IMR-90 (cell line): ENCODE measurements around the gene FSTL5. TPM values are rescaled to one million over a fixed set of nuclear protein-coding genes. Genes with fewer than 3 reads are reported as not detected.

Experiments
- ATAC-seq: fragments of 200-7000 bp; cut with Tn5 transposase; 2 replicates; pipeline ENCODE4 v1.9.1; 2020; ENCODE audit warnings: low read depth, mild to moderate bottlenecking, moderate library complexity
- Bru-seq: library from RNA; stranded (reverse); fragments of 400-500 nt; gene quantifications from one replicate; lab custom pipeline; 2021; lab: Mats Ljungman, UMichigan
- BruChase-seq, 2 experiments: library from RNA; stranded (reverse); fragments of 400-500 nt; gene quantifications; one replicate each; lab custom pipeline; 2021; lab: Mats Ljungman, UMichigan
- BruUV-seq: library from RNA; stranded (reverse); fragments of 400-500 nt; replicated peaks from 2 replicates; lab custom pipeline; 2021; lab: Mats Ljungman, UMichigan
- CTCF ChIA-PET: fragments of 300-600 bp; formaldehyde crosslinking; extraction: SDS; loops from one replicate; lab custom pipeline; 2021; ENCODE audit warnings: antibody characterized with exemption; lab: Yijun Ruan, JAX
- POLR2A ChIA-PET: fragments of 300-600 bp; sonication (Branson Sonifier 250); formaldehyde crosslinking; loops from one replicate; lab custom pipeline; 2022; ENCODE audit warnings: antibody characterized with exemption; ENCODE audit not compliant: unreplicated experiment; lab: Charles Lee
- DNase-seq: peaks from one replicate; pipeline ENCODE4 v3.0.0; 2013
- H2AFZ ChIP-seq: replicated peaks from 2 replicates; pipeline ENCODE3; 2013; ENCODE audit warnings: low read length, mild to moderate bottlenecking; ENCODE audit not compliant: poor library complexity
- H2AK5ac ChIP-seq: 2 replicates; pipeline ENCODE4 v1.6.1; 2013; ENCODE audit warnings: low read depth, low read length, inconsistent platforms
- H2AK9ac ChIP-seq: replicated peaks from 2 replicates; pipeline ENCODE3; 2013; ENCODE audit warnings: mild to moderate bottlenecking, low read depth, low read length, moderate library complexity; ENCODE audit not compliant: poor library complexity
- H2BK120ac ChIP-seq: 2 replicates; pipeline ENCODE4 v1.6.1; 2013; ENCODE audit warnings: low read depth, low read length, inconsistent platforms
- H2BK15ac ChIP-seq: 3 replicates; pipeline ENCODE4 v1.6.1; 2013; ENCODE audit warnings: low read depth, low read length, inconsistent platforms
- H2BK20ac ChIP-seq: 2 replicates; pipeline ENCODE4 v1.6.1; 2013; ENCODE audit warnings: low read depth, mild to moderate bottlenecking, inconsistent platforms, low read length, moderate library complexity
- H2BK5ac ChIP-seq: 2 replicates; pipeline ENCODE4 v1.6.1; 2013; ENCODE audit warnings: mild to moderate bottlenecking, low read depth, low read length, inconsistent platforms; ENCODE audit not compliant: poor library complexity, severe bottlenecking
- H3K14ac ChIP-seq: replicated peaks from 2 replicates; pipeline ENCODE4 v1.6.1; 2013; ENCODE audit warnings: low read depth, low read length, inconsistent platforms
- H3K18ac ChIP-seq: 2 replicates; pipeline ENCODE4 v1.6.1; 2013; ENCODE audit warnings: low read depth, low read length, control low read depth
- H3K23ac ChIP-seq: 2 replicates; pipeline ENCODE4 v1.6.1; 2013; ENCODE audit warnings: low read depth, low read length, inconsistent platforms
- H3K27ac ChIP-seq: 2 replicates; pipeline ENCODE4 v1.5.1; 2013; ENCODE audit warnings: mild to moderate bottlenecking, control low read depth, low read length; ENCODE audit not compliant: insufficient read depth
- H3K27me3 ChIP-seq: 2 replicates; pipeline ENCODE4 v1.6.1; 2013; ENCODE audit warnings: low read length; ENCODE audit not compliant: control insufficient read depth, insufficient read depth
- H3K36me3 ChIP-seq: 2 replicates; pipeline ENCODE4 v1.6.1; 2013; ENCODE audit warnings: low read length, mixed read lengths; ENCODE audit not compliant: control insufficient read depth, insufficient read depth
- H3K4ac ChIP-seq: 2 replicates; pipeline ENCODE4 v1.6.1; 2013; ENCODE audit warnings: low read depth, low read length, inconsistent platforms
- H3K4me1 ChIP-seq: 2 replicates; pipeline ENCODE4 v1.6.1; 2013; ENCODE audit warnings: low read length, mixed read lengths; ENCODE audit not compliant: control insufficient read depth, insufficient read depth
- H3K4me2 ChIP-seq: 2 replicates; pipeline ENCODE4 v1.6.1; 2013; ENCODE audit warnings: low read depth, mild to moderate bottlenecking, control low read depth, low read length, moderate library complexity
- H3K4me3 ChIP-seq: 2 replicates; pipeline ENCODE4 v1.5.1; 2013; ENCODE audit warnings: low read depth, mild to moderate bottlenecking, control low read depth, low read length, moderate library complexity; ENCODE audit not compliant: insufficient read depth
- H3K56ac ChIP-seq: 2 replicates; pipeline ENCODE4 v1.6.1; 2013; ENCODE audit warnings: low read length, inconsistent platforms; ENCODE audit not compliant: insufficient read depth; ENCODE audit errors: extremely low read depth
- H3K79me1 ChIP-seq, 2 experiments: 2 replicates each; pipeline ENCODE4 v1.6.1; 2013; ENCODE audit warnings: low read length in 2 of 2, inconsistent platforms in 1 of 2, low read depth in 1 of 2
- H3K9ac ChIP-seq: 2 replicates; pipeline ENCODE4 v1.6.1; 2013; ENCODE audit warnings: low read depth, low read length, control low read depth
- H3K9me1 ChIP-seq: 2 replicates; pipeline ENCODE4 v1.6.1; 2013; ENCODE audit warnings: low read length, inconsistent platforms; ENCODE audit not compliant: insufficient read depth
- H3K9me3 ChIP-seq: 2 replicates; pipeline ENCODE4 v1.6.1; 2013; ENCODE audit warnings: low read length; ENCODE audit not compliant: control insufficient read depth, insufficient read depth
- H4K20me1 ChIP-seq: 2 replicates; pipeline ENCODE4 v1.6.1; 2013; ENCODE audit warnings: low read length, inconsistent platforms; ENCODE audit not compliant: insufficient read depth
- H4K5ac ChIP-seq: 2 replicates; pipeline ENCODE4 v1.6.1; 2013; ENCODE audit warnings: mild to moderate bottlenecking, low read depth, low read length, control low read depth
- H4K8ac ChIP-seq, 2 experiments: 2 replicates each; pipeline ENCODE4 v1.6.1; 2013; ENCODE audit warnings: low read depth in 2 of 2, low read length in 2 of 2, control low read depth in 1 of 2, inconsistent platforms in 1 of 2
- H4K91ac ChIP-seq: 2 replicates; pipeline ENCODE4 v1.6.1; 2013; ENCODE audit warnings: low read depth, low read length, inconsistent platforms; ENCODE audit not compliant: insufficient read depth
- RFX5 ChIP-seq: IDR thresholded peaks from 2 replicates; pipeline ENCODE4 v1.8.0; 2012; ENCODE audit warnings: low read depth, mild to moderate bottlenecking, low read length, moderate library complexity
- WGBS, 2 experiments: methylation state at CpG; one replicate each; pipeline versions ENCODE4 v1.1.5 to v1.1.7; 2013; ENCODE audit warnings: missing lambda C conversion rate in 2 of 2; ENCODE audit not compliant: insufficient read length in 1 of 2; ENCODE audit errors: extremely low coverage in 2 of 2; 5-methylcytosine and 5-hydroxymethylcytosine counted together
- dilution Hi-C: fragments of 300-500 bp; cut with HindIII; formaldehyde crosslinking; loops from one replicate; pipeline ENCODE4 v1.14.3; 2018; ENCODE audit warnings: low sequenced_read_pairs; ENCODE audit not compliant: unreplicated experiment
- in situ Hi-C: fragments of 300-500 bp; cut with MboI; formaldehyde crosslinking; loops from 3 replicates; pipeline ENCODE4 v1.14.3; 2019; ENCODE audit warnings: low sequenced_read_pairs, inconsistent platforms, mixed read lengths
- intact Hi-C: fragments of 100-400 bp; cut with micrococcal nuclease; formaldehyde crosslinking; loops from 2 replicates; pipeline ENCODE4 v1.10.0; 2022
- long read RNA-seq: library from polyadenylated mRNA; unstranded; transcript quantifications from one replicate; pipeline ENCODE4 v2.0.0, GENCODE V29; 2021; ENCODE audit not compliant: unreplicated experiment
- polyA plus RNA-seq, 3 experiments: library from polyadenylated mRNA; depleted of rRNA; stranded (reverse); fragments of >200 nt; gene quantifications; 2 replicates each; pipeline ENCODE4 v1.2.3, GENCODE V29; 2012; ENCODE audit warnings: low replicate concordance in 1 of 3
- total RNA-seq: library from RNA; depleted of rRNA; stranded (reverse); fragments of >200 nt; gene quantifications from 2 replicates; pipeline ENCODE4 v1.2.3, GENCODE V29; 2012; rRNA removed

Gene FSTL5
- under 0.01 TPM in 2 replicates for total RNA-seq
- not detected in 2 replicates for polyA plus RNA-seq (2012; rRNA removed)
- polyA plus RNA-seq (2012; cell fraction: cytosol; rRNA removed) = 0.01 TPM in 1 of 2 replicates, not detected in the other
- polyA plus RNA-seq (2012; cell fraction: nucleus; rRNA removed; ENCODE audit: low replicate concordance) = not detected in 2 replicates
- Bru-seq, nascent RNA = percentile 1 among the genes with signal in this experiment
- percentile 1 among the genes with signal in this experiment for BruChase-seq, experiment 1, labeled RNA remaining after a 6-hour chase
- percentile 1 among the genes with signal in this experiment for BruChase-seq, experiment 2, labeled RNA remaining after a 2-hour chase
- long read RNA-seq = 0 reads

GRCh38 chr4:162163892-162164759 lies at the start of gene FSTL5:
Gene FSTL5, minus strand, starts transcription at chr4:162164000. Its CDS starts 52,604 bp downstream, at chr4:162111396.
- DNase-seq (peak; percentile 2), ATAC-seq (no peak)
- no peak within 1 kb of the TSS for H4K5ac ChIP-seq
- no peak within 1 kb of the TSS for H3K4ac ChIP-seq
- H2AK9ac ChIP-seq = no peak within 1 kb of the TSS
- no peak within 1 kb of the TSS for H4K91ac ChIP-seq
- POLR2A ChIA-PET = no interaction called here
- H3K4me3 ChIP-seq = no peak within 1 kb of the TSS
- intact Hi-C loops = loop anchor here (10.0 kb wide), 1 partner anchor 599 kb away; no protein-coding TSS in a partner anchor
- CTCF ChIA-PET = interaction anchor here (0.6 kb wide), 2 partner anchors 46 to 525 kb away, joined by 3 read pairs; no protein-coding TSS in a partner anchor
- no TSS peak for BruUV-seq
- dilution Hi-C loops = no loop called here
- H3K23ac ChIP-seq = no peak within 1 kb of the TSS
- H2AK5ac ChIP-seq = no peak within 1 kb of the TSS
- no peaks in the 10 kb centered on the region for H3K27me3 ChIP-seq
- no peak for TF ChIP-seq RFX5
- no peak within 1 kb of the TSS for H3K9ac ChIP-seq
- H3K79me1 ChIP-seq = no peaks in the 10 kb centered on the region
- no peak within 1 kb of the TSS for H2BK5ac ChIP-seq
- H3K4me2 ChIP-seq = peak within 1 kb of the TSS; percentile 26; the same call in 1 of the 2 replicates
- H2AFZ ChIP-seq = peak within 1 kb of the TSS; percentile 43
- WGBS, 2 experiments = 5% methylated on average over 6 of the region's 39 CpGs; no CpG with 5 or more reads in 1 of the 2 experiments
- H3K27ac ChIP-seq = no peak within 1 kb of the TSS
- H2BK15ac ChIP-seq = no peak within 1 kb of the TSS
- H3K9me1 ChIP-seq = no peaks in the 10 kb centered on the region
- H3K56ac ChIP-seq = no peak within 1 kb of the TSS
- no peak within 1 kb of the TSS for H2BK20ac ChIP-seq
- H3K14ac ChIP-seq = no peak within 1 kb of the TSS
- H3K4me1 ChIP-seq = no peaks in the 10 kb centered on the region
- H3K18ac ChIP-seq = no peak within 1 kb of the TSS
- peaks cover 2% of the 10 kb centered on the region for H3K9me3 ChIP-seq
- no peaks in the 10 kb centered on the region for H4K20me1 ChIP-seq
- H2BK120ac ChIP-seq = no peak within 1 kb of the TSS
- no peaks in the 10 kb centered on the region for H3K36me3 ChIP-seq
- in situ Hi-C loops = no loop called here
- H4K8ac ChIP-seq = no peak within 1 kb of the TSS
